Endothelial cell of umbilical vein (primary cell): Measurements from ENCODE around the gene LRSAM1. TPM values are rescaled to one million over a fixed set of nuclear protein-coding genes. Genes with fewer than 3 reads are reported as not detected.

Source experiments
- BruUV-seq: library from RNA; stranded (reverse); fragments of 400-500 nt; replicated peaks from 2 replicates; lab custom pipeline; 2021; lab: Mats Ljungman, UMichigan
- CTCF ChIA-PET: fragments of 300-600, 350-600 bp; sonication (Branson Sonifier 250); formaldehyde crosslinking; loops from one replicate; lab custom pipeline; 2021; ENCODE audit warnings: antibody characterized with exemption, inconsistent platforms; lab: Charles Lee
- POLR2A ChIA-PET: fragments of 300-600, 350-600 bp; sonication (Branson Sonifier 250); formaldehyde crosslinking; loops from one replicate; lab custom pipeline; 2021; ENCODE audit warnings: antibody characterized with exemption, inconsistent platforms; lab: Charles Lee
- DNase-seq: peaks from one replicate; pipeline ENCODE4 v3.0.0-alpha.2; 2011; ENCODE audit warnings: low read depth, low spot score
- FAIRE-seq: peaks from 2 replicates; lab custom pipeline; 2011; peaks lifted over from hg19 to GRCh38; lab: Jason Lieb, UNC
- H2AFZ ChIP-seq: 2 replicates; pipeline ENCODE4 v1.6.0; 2012; ENCODE audit warnings: low read depth, low read length, control low read depth, inconsistent platforms
- H3K27ac ChIP-seq: 2 replicates; pipeline ENCODE4 v1.5.1; 2011; ENCODE audit warnings: low read depth, mild to moderate bottlenecking, control low read depth, low read length, moderate library complexity; ENCODE audit not compliant: insufficient read depth
- H3K27me3 ChIP-seq, 2 experiments: 2 replicates each; pipeline versions ENCODE4 v1.6.0 to v1.6.1; 2011; ENCODE audit warnings: low read length in 2 of 2, mixed read lengths in 1 of 2; ENCODE audit not compliant: control insufficient read depth in 2 of 2, insufficient read depth in 2 of 2
- H3K36me3 ChIP-seq, 2 experiments: 2 replicates in 1 of 2; 3 replicates in 1 of 2; pipeline ENCODE4 v1.5.1; 2011; ENCODE audit warnings: low read length in 2 of 2, mild to moderate bottlenecking in 1 of 2, moderate library complexity in 1 of 2; ENCODE audit not compliant: control insufficient read depth in 2 of 2, insufficient read depth in 2 of 2; ENCODE audit errors: extremely low read depth in 1 of 2
- H3K4me1 ChIP-seq: 3 replicates; pipeline ENCODE4 v1.5.1; 2011; ENCODE audit warnings: mild to moderate bottlenecking, low read length; ENCODE audit not compliant: control insufficient read depth, insufficient read depth; ENCODE audit errors: extremely low read depth
- H3K4me2 ChIP-seq: 2 replicates; pipeline ENCODE4 v1.6.1; 2011; ENCODE audit warnings: low read length, control low read depth, mixed read lengths; ENCODE audit not compliant: insufficient read depth
- H3K4me3 ChIP-seq, 3 experiments: fragments of 200-600 bp in 1 of 3; sonication (generic), shearing (Covaris generic) in 1 of 3; replicated peaks in 1 of 3; 2 replicates each; pipeline ENCODE4 v1.5.1; 2011 to 2016; ENCODE audit warnings: control low read depth in 3 of 3, low read length in 3 of 3, mild to moderate bottlenecking in 2 of 3, inconsistent platforms in 1 of 3, low read depth in 1 of 3, moderate library complexity in 1 of 3; ENCODE audit not compliant: insufficient read depth in 1 of 3
- H3K79me2 ChIP-seq: 2 replicates; pipeline ENCODE4 v1.6.0; 2012; ENCODE audit warnings: low read length, inconsistent platforms; ENCODE audit not compliant: control insufficient read depth, insufficient read depth
- H3K9ac ChIP-seq: replicated peaks from 2 replicates; pipeline ENCODE3; 2011; ENCODE audit warnings: low read length, control low read depth; ENCODE audit not compliant: insufficient read depth; ENCODE audit errors: extremely low read depth
- H3K9me1 ChIP-seq: replicated peaks from 3 replicates; pipeline ENCODE4 v1.6.0; 2011; ENCODE audit warnings: mild to moderate bottlenecking, low read length; ENCODE audit not compliant: control insufficient read depth, insufficient read depth; ENCODE audit errors: extremely low read depth
- H3K9me3 ChIP-seq: replicated peaks from 2 replicates; pipeline ENCODE4 v1.5.1; 2012; ENCODE audit warnings: low read length, inconsistent platforms; ENCODE audit not compliant: control insufficient read depth, insufficient read depth
- H4K20me1 ChIP-seq: replicated peaks from 2 replicates; pipeline ENCODE3; 2011; ENCODE audit warnings: mild to moderate bottlenecking, low read length; ENCODE audit not compliant: control insufficient read depth, insufficient read depth; ENCODE audit errors: extremely low read depth
- EZH2 ChIP-seq: IDR thresholded peaks from 2 replicates; pipeline ENCODE4 v1.6.1; 2012; ENCODE audit warnings: borderline replicate concordance, low read depth, mild to moderate bottlenecking, moderate library complexity, low read length, inconsistent platforms; ENCODE audit not compliant: severe bottlenecking
- FOS ChIP-seq: IDR thresholded peaks from 2 replicates; pipeline ENCODE4 v1.6.1; 2011; ENCODE audit warnings: mild to moderate bottlenecking, low read length, moderate library complexity, borderline replicate concordance; ENCODE audit not compliant: insufficient read depth
- GATA2 ChIP-seq: IDR thresholded peaks from 2 replicates; pipeline ENCODE4 v1.7.0; 2011; ENCODE audit warnings: low read depth, mild to moderate bottlenecking, moderate library complexity, mixed read lengths, low read length; ENCODE audit not compliant: insufficient read length, insufficient read depth
- JUN ChIP-seq: IDR thresholded peaks from 2 replicates; pipeline ENCODE4 v1.6.1; 2011; ENCODE audit warnings: borderline replicate concordance, low read depth; ENCODE audit not compliant: insufficient read length, insufficient read depth
- MYC ChIP-seq: IDR thresholded peaks from one replicate; pipeline ENCODE4 v1.6.1; 2011; ENCODE audit warnings: mild to moderate bottlenecking, low read depth, low read length
- POLR2A ChIP-seq: IDR thresholded peaks from 2 replicates; pipeline ENCODE4 v1.6.1; 2012; ENCODE audit warnings: low read depth, mild to moderate bottlenecking, control low read depth, low read length
- POLR2AphosphoS5 ChIP-seq: IDR thresholded peaks from 2 replicates; pipeline ENCODE4 v1.6.1; 2012; ENCODE audit warnings: low read depth, mild to moderate bottlenecking, control low read depth, low read length, moderate library complexity; ENCODE audit not compliant: insufficient read depth
- dilution Hi-C: fragments of 300-500 bp; cut with MboI; formaldehyde crosslinking; loops from one replicate; pipeline ENCODE4 v1.15.0; 2019; ENCODE audit warnings: low sequenced_read_pairs; ENCODE audit not compliant: extremely low pct_ligation_motif_present
- intact Hi-C: fragments of 100-400 bp; cut with micrococcal nuclease; formaldehyde crosslinking; loops from one replicate; pipeline ENCODE4 v1.10.0; 2022
- polyA plus RNA-seq, 4 experiments: library from polyadenylated mRNA; depleted of rRNA in 3 of 4; stranded (reverse) in 3 of 4; unstranded in 1 of 4; fragments of >200 nt; gene quantifications; 2 replicates each; pipeline versions ENCODE4 v1.2.1 to v1.2.3, GENCODE V29; 2011 to 2012; ENCODE audit warnings: missing spikeins in 1 of 4
- total RNA-seq: library from RNA; stranded (reverse); gene quantifications from 2 replicates; pipeline ENCODE4 v1.2.3, GENCODE V29; 2021
- TF ChIP-seq, protein P1 (sequence below): IDR thresholded peaks from 2 replicates; pipeline ENCODE4 v1.6.1; 2011; ENCODE audit not compliant: insufficient read depth, insufficient read length
- TF ChIP-seq, protein P2 (sequence below), 2 donors: IDR thresholded peaks; 1 replicate in 1 of 2; 2 replicates in 1 of 2; pipeline ENCODE4 v1.5.1; 2011; ENCODE audit warnings: low read length in 2 of 2, mild to moderate bottlenecking in 2 of 2, moderate library complexity in 2 of 2, control low read depth in 1 of 2, inconsistent platforms in 1 of 2, low read depth in 1 of 2; ENCODE audit not compliant: insufficient read depth in 1 of 2; ENCODE audit errors: extremely low read depth in 1 of 2

Gene LRSAM1
- total and polyA plus RNA-seq, 2 donors (not counting 3 experiments of a cell fraction or from before 2014, with no cell fraction given) = 10.8 to 18.9 TPM

DNA sequence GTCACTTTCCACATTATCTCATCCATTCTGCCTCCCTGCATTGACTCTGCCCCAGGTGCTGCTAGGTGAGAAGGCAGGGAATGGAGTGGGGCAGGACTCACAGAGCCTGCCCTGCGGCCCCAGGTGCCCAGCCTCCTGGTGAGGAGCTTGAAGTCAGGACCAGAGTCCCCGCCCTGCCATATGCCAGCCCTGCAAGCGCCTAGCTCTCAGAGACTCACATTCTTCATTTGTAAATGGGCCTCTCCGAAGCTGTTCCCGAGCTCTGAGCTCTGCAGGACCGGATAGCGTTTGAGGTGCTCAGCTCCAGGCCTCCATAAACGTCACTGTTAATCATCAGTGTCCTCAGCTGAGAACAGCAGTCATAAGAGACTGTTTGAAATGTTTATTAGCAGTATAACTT is 85.7 kb downstream of the LRSAM1 start:
- H3K36me3 ChIP-seq = peaks cover 0 to 5% of the 10 kb centered on the region in 2 experiments
- POLR2A ChIA-PET = no interaction called here
- H3K27me3 ChIP-seq = no peaks in the 10 kb centered on the region
- H3K4me2 ChIP-seq = no peak overlapping the region
- no peaks in the 10 kb centered on the region for H3K9me3 ChIP-seq
- no peaks in the 10 kb centered on the region for H3K9me1 ChIP-seq
- no peak overlapping the region for H3K9ac ChIP-seq
- intact Hi-C loops = no loop called here
- peaks cover 25% of the 10 kb centered on the region for H3K4me1 ChIP-seq
- TF ChIP-seq FOS (no peak), MYC (no peak), JUN (no peak), EZH2 (no peak), POLR2AphosphoS5 (no peak), POLR2A (no peak), GATA2 (no peak)
- TF ChIP-seq, protein P1, sequence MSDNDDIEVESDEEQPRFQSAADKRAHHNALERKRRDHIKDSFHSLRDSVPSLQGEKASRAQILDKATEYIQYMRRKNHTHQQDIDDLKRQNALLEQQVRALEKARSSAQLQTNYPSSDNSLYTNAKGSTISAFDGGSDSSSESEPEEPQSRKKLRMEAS = no peak
- TF ChIP-seq, protein P2, sequence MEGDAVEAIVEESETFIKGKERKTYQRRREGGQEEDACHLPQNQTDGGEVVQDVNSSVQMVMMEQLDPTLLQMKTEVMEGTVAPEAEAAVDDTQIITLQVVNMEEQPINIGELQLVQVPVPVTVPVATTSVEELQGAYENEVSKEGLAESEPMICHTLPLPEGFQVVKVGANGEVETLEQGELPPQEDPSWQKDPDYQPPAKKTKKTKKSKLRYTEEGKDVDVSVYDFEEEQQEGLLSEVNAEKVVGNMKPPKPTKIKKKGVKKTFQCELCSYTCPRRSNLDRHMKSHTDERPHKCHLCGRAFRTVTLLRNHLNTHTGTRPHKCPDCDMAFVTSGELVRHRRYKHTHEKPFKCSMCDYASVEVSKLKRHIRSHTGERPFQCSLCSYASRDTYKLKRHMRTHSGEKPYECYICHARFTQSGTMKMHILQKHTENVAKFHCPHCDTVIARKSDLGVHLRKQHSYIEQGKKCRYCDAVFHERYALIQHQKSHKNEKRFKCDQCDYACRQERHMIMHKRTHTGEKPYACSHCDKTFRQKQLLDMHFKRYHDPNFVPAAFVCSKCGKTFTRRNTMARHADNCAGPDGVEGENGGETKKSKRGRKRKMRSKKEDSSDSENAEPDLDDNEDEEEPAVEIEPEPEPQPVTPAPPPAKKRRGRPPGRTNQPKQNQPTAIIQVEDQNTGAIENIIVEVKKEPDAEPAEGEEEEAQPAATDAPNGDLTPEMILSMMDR (IDR thresholded peaks at IDR 0.05; ENCODE audit: extremely low read depth in 1 of 2, insufficient read depth in 1 of 2, low read depth in 1 of 2, low read length in 2 of 2) = no peak
- FAIRE-seq = no peak
- CTCF ChIA-PET = interaction anchor here (0.8 to 4.2 kb wide), 10 partner anchors 8 to 37 kb away, joined by 3 to 25 read pairs (median 6); no protein-coding TSS in a partner anchor
- dilution Hi-C loops = no loop called here
- H2AFZ ChIP-seq = no peak overlapping the region
- H3K4me3 ChIP-seq = no peak overlapping the region
- H4K20me1 ChIP-seq = no peaks in the 10 kb centered on the region
- H3K27ac ChIP-seq = no peak overlapping the region
- no peak for DNase-seq
- H3K79me2 ChIP-seq = peaks cover 90% of the 10 kb centered on the region
- no TSS peak for BruUV-seq
